ENCODE measurements around the gene TMEM38B.
"Not testable (repeated sequence)": the region's sequence is repeated elsewhere in the genome, so short reads cannot be mapped to it uniquely, and the experiment has no call there.

Gene TMEM38B

GRCh38 chr9:105722099-105722498, 27.8 kb downstream of the TMEM38B start:
- no peak for DNase-seq (ENCODE audit: low spot score)

- no peak for DNase-seq (ENCODE audit: low spot score)
These were observed 31.0 kb downstream of the TMEM38B start for GRCh38 chr9:105725370-105725769.

- DNase-seq (ENCODE audit: low spot score) = not testable (repeated sequence)
These were observed 33.9 kb downstream of the TMEM38B start for GRCh38 chr9:105728230-105728629.

- not testable (repeated sequence) for DNase-seq (ENCODE audit: low spot score)
These were observed 37.1 kb downstream of the TMEM38B start for GRCh38 chr9:105731420-105731819.

GRCh38 chr9:105735366-105735765, 41.0 kb downstream of the TMEM38B start:
- DNase-seq (ENCODE audit: low spot score) = no peak

GRCh38 chr9:105737205-105737604, 42.9 kb downstream of the TMEM38B start:
- DNase-seq (ENCODE audit: low spot score) = no peak

GRCh38 chr9:105742088-105742487, 47.7 kb downstream of the TMEM38B start:
- no peak for DNase-seq (ENCODE audit: low spot score)

GRCh38 chr9:105747325-105747724, 53.0 kb downstream of the TMEM38B start:
- DNase-seq (ENCODE audit: low spot score) = not testable (repeated sequence)

GRCh38 chr9:105751761-105752160, 57.4 kb downstream of the TMEM38B start:
- DNase-seq (ENCODE audit: low spot score) = no peak

GRCh38 chr9:105757496-105758251, 63.3 kb downstream of the TMEM38B start:
- DNase-seq (ENCODE audit: low spot score) = no peak

GRCh38 chr9:105760053-105760452, 65.7 kb downstream of the TMEM38B start:
- no peak for DNase-seq (ENCODE audit: low spot score)

- DNase-seq (ENCODE audit: low spot score) = not testable (repeated sequence)
These were observed 88.5 kb downstream of the TMEM38B start for GRCh38 chr9:105782561-105783494.

GRCh38 chr9:105783495-105783872, 89.1 kb downstream of the TMEM38B start:
- DNase-seq (ENCODE audit: low spot score) = not testable (repeated sequence)

- DNase-seq (ENCODE audit: low spot score) = not testable (repeated sequence)
These were observed 92.5 kb downstream of the TMEM38B start for GRCh38 chr9:105786796-105787195.

- no peak for DNase-seq (ENCODE audit: low spot score)
These were observed 121.9 kb downstream of the TMEM38B start for GRCh38 chr9:105816202-105816744.

- DNase-seq (ENCODE audit: low spot score) = no peak
These were observed 122.6 kb downstream of the TMEM38B start for GRCh38 chr9:105816981-105817380.

- DNase-seq (ENCODE audit: low spot score) = no peak
These were observed 124.6 kb downstream of the TMEM38B start for GRCh38 chr9:105818903-105819302.

GRCh38 chr9:105822814-105823213, 128.5 kb downstream of the TMEM38B start:
- DNase-seq (ENCODE audit: low spot score) = no peak

All from HuH-7.5 (cell line).